ENCODE data around the gene BRSK1.
A peak's percentile ranks its signal among the peaks of the same experiment; 100 is the strongest.

BRSK1 gene

GRCh38 chr19:55275851-55276719 is 7.7 kb upstream of the BRSK1 start:
- peak; percentile 47 for DNase-seq

- peak; percentile 14 for DNase-seq
These were observed 6.9 kb upstream of the BRSK1 start for GRCh38 chr19:55276720-55277430.

GRCh38 chr19:55277494-55277893 is 6.3 kb upstream of the BRSK1 start:
- DNase-seq = no peak

GRCh38 chr19:55278391-55279135 is 5.2 kb upstream of the BRSK1 start:
- no peak for DNase-seq

DNA sequence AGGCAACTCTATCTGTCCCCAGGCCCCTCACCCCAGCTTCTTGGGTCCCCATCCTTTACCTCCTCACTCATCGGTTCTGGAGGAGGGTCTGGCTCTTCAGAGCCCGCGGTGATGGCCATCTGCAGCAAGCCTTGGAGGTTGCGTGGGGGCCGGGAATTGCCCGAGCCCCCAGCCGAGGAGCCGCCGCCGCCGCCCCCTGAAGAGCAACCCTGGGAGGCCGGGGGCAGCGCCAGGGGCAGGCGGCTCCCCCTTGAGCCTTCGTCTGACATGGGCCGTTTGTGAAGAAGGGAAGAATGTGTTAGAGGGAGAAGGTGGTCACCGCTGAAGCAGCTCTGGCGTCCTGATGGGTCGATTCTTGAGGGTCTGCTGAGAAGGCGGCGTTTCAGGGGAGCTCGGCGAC is 4.5 kb upstream of the BRSK1 start:
- DNase-seq = no peak

DNA sequence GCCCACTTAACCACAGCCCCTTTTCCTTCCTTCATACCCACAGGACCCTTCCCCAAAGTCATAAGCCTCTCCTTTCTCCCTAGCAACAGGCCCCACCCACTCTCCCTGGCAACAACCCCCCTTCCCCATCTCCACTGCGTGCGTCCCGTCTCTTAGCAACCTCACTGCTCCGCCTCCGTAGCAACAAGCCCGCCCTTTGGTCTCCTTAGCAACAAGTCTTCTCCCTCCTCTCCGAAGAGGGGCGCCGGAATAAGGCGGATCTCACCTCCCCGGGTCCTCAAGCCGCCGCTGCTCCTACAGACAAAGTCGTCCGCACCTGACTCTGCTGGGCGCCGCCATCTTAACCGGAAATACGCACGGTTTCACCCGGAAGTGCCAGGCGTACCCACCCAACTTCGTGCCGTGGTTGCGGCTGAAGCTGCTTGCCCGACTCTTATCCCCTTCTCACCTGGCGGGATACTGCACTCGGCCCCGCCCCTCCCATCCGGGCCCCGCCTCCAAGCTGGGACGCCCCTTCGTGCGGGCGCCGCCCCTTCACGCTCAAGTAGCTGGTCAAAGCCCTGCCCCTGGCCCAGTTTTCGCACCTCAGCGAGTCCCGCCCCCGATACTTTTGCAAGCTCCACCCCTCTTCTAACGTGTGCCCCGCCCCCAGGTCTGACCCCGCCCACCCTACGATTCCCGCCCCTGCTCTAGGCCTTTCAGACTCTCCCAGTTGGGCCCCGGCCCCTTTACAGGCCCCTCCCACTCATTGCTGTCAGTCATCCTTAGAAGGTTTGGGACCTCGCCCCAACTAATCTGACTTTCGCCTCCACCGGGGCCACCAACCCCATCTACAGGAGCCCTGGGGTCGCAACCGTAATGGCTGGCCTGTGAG is 3.8 kb upstream of the BRSK1 start, which contains the start of gene HSPBP1:
Gene HSPBP1 (minus strand): TSS at position 341 of the 874 bp plus-strand sequence. CDS start 502 bp downstream, outside the sequence.
- DNase-seq = peak; percentile 96

DNA sequence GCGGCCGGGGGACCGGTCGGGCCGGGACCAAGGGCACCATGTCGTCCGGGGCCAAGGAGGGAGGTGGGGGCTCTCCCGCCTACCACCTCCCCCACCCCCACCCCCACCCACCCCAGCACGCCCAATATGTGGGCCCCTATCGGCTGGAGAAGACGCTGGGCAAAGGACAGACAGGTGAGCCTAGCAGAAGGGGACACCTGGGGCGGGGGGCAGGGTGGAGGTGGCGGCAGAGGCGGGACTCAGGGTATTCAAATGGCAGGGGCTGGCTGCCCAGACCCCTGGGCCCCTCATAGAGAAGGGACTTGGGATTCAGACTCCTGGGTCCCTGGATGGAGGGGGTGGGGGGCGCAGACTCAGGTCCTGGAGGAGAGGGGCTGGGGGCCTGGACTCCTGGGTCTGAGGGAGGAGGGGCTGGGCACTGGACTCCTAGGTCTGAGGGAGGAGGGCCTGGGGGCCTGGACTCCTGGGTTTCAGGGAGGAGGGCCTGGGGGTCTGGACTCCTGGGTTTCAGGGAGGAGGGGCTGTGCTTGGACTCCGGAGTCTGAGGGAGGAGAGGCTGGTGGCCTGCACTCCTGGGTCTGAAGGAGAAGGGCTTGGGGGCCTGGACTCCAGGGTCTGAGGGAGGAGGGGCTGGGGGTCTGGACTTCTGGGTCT is 735 bp downstream of the BRSK1 start:
- no peak for DNase-seq

GRCh38 chr19:55285229-55285890 is 1.6 kb downstream of the BRSK1 start:
- DNase-seq = no peak

GRCh38 chr19:55287361-55288079 is 3.7 kb downstream of the BRSK1 start:
- no peak for DNase-seq

DNA sequence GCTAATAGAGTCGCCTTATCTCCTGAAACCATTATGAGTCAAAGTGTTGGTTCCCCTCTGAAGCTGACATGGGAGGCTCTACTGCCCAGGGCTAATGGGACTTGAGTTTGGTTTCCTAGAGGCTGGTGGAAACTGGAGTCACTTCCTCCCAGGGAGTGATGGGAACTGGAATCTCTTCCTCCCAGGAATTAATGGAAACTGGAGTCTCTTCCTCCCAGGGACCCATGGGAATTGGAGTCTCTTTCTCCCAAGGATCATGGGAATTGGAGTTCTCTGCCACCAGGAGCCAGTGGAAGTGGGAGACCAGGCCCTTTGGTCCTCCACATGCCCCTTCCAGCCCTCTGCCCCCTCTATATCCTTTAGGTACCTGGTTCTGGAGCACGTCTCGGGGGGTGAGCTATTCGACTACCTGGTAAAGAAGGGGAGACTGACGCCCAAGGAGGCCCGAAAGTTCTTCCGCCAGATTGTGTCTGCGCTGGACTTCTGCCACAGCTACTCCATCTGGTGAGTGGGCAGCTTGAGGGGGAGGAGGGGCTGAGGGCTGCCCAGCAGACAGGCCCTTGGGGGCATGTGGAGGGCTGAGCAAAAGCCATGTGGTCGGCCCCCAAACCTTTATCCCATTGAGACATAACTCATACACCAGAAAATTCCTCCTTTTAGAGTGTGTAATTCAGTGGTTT is 5.5 kb downstream of the BRSK1 start:
- no peak for DNase-seq

GRCh38 chr19:55297267-55297666 is 13.5 kb downstream of the BRSK1 start:
- no peak for DNase-seq

DNA sequence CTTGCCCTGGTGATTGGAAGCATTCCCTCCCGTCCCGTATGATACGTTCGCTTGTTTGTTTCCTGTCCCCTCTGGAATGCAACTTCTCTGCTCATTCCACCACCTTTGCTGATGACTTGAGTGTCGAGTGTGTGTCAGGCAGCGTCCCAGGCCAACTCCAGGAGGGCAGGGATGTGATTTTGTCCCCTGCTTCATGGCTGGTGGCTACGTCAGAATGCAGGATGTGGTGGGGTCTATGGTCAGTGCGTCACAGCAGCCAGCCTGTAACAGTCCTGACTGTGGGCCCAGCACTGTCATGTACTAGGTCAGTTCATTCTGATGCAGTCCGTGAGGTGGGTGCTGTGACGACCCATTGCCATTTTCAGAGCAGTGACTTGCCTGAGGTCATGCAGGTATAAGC is 16.2 kb downstream of the BRSK1 start:
- no peak for DNase-seq

DNA sequence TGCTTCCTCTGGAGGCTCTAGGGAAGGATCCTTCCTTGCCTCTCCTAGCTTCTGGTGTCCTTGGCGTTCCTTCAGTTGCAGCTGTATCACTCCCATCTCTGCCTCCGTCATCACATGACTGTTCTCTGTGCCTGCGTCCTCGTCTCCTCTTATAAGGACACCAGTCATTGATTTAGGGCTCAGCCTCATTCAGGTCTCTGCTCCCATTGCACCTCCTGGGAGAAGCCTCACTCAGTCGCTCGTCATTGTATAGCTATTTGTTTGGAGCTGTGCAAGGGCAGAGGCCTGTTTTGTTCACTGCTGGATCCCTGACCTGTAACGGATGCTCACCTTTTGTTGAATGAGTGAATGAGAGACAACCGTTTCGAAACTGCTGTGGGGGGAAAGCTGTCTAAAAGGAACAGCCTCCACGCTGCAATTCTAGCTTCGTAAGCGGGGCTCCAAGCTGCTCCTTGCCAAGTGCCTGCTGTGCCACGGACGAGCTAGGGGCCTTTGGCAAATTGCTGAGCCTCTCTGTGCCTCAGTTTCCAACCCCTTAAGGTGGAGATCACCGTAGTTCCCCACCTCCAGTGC is 17.2 kb downstream of the BRSK1 start:
- no peak for DNase-seq

- DNase-seq = peak; percentile 85
These were observed 17.9 kb downstream of the BRSK1 start for GRCh38 chr19:55301459-55302317.

- DNase-seq = no peak
These were observed 18.5 kb downstream of the BRSK1 start for GRCh38 chr19:55302318-55302703.

- DNase-seq = no peak
These were observed 19.7 kb downstream of the BRSK1 start for GRCh38 chr19:55303477-55303876.

- DNase-seq = peak; percentile 4
These were observed 20.6 kb downstream of the BRSK1 start for GRCh38 chr19:55304279-55304978.

- DNase-seq = no peak
These were observed 21.2 kb downstream of the BRSK1 start for GRCh38 chr19:55304980-55305379.
